Body of pancreas (tissue), 4 donors: ENCODE measurements around the gene FCRL1. TPM values are rescaled to one million over a fixed set of nuclear protein-coding genes. Genes with fewer than 3 reads are reported as not detected.

Source experiments
- ATAC-seq: fragments of 150-250 bp; one replicate; pipeline ENCODE4 v1.9.1; 2016
- DNase-seq, 4 donors: peaks; one replicate each; pipeline ENCODE4 v3.0.0-alpha.2; 2019
- H3K27ac ChIP-seq, 4 donors: fragments of 200-600 bp; sonication (generic); 1 replicate in 3 of 4; 2 replicates in 1 of 4; pipeline versions ENCODE4 v1.5.1 to v1.6.1; 2016 to 2019; ENCODE audit warnings: mild to moderate bottlenecking in 1 of 4, mixed read lengths in 1 of 4, moderate library complexity in 1 of 4
- H3K27me3 ChIP-seq, 2 donors: fragments of 200-600 bp; sonication (generic); one replicate each; pipeline ENCODE4 v1.6.0; 2016; ENCODE audit warnings: mild to moderate bottlenecking in 1 of 2
- H3K36me3 ChIP-seq, 2 donors: fragments of 200-600 bp; sonication (generic); replicated peaks in 1 of 2; 2 replicates each; pipeline ENCODE4 v1.5.1; 2016; ENCODE audit warnings: low read depth in 2 of 2; ENCODE audit not compliant: insufficient read depth in 1 of 2
- H3K4me1 ChIP-seq: fragments of 200-600 bp; sonication (generic); one replicate; pipeline ENCODE4 v1.6.0; 2016
- H3K4me3 ChIP-seq, 2 donors: fragments of 200-600 bp; sonication (generic); 1 replicate in 1 of 2; 2 replicates in 1 of 2; pipeline ENCODE4 v1.5.1; 2016 to 2019
- H3K9me3 ChIP-seq, 3 donors: fragments of 200-600 bp; sonication (generic); 1 replicate in 2 of 3; 2 replicates in 1 of 3; pipeline ENCODE4 v1.5.1; 2016
- POLR2A ChIP-seq, 3 donors: fragments of 450-650 bp; IDR thresholded peaks; one replicate each; pipeline ENCODE4 v1.6.1; 2016; ENCODE audit warnings: antibody characterized with exemption in 3 of 3, mild to moderate bottlenecking in 2 of 3
- WGBS, 2 donors: methylation state at CpG; one replicate each; pipeline ENCODE4 v1.1.5; 2017; 5-methylcytosine and 5-hydroxymethylcytosine counted together
- intact Hi-C: fragments of 100-400 bp; cut with DNase I; formaldehyde crosslinking; loops from one replicate; pipeline ENCODE4 v1.15.1; 2023
- total RNA-seq, 2 donors: library from RNA; depleted of rRNA; stranded (reverse); fragments of >200 nt; gene quantifications; one replicate each; pipeline ENCODE4 v1.1.0, GENCODE V29; 2016
- TF ChIP-seq, protein P1 (sequence below), 7 experiments: fragments of 450-650 bp in 4 of 7; fragments of 200-600 bp in 3 of 7; sonication (generic) in 3 of 7; IDR thresholded peaks; one replicate each; pipeline ENCODE4 v1.5.1; 2016 to 2019; ENCODE audit warnings: antibody characterized with exemption in 7 of 7

The FCRL1 gene
- total RNA-seq, 2 donors from 2014 or later: not detected

DNA sequence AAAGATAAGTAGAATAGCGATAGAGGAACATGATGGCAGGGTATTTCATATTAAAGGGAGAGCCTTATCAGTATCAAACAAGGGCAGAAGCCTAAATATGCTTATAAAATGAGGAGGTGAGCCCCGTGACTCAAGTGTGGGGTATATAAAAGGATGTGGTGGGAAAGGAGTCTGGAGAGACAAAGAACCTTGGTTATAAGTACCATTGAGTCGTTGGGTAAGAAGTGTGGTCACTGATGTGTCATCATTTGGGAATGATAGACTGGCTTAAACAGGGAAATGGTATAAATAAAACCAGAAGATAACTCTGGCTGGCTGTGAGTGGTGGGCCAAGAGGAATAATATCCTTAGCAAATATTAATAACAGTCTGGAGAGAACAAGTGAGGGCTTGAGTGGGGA lies 32.6 kb upstream of the FCRL1 start:
- Histone ChIP-seq H3K4me1 (no peaks in the 10 kb centered on the region), H3K4me3 (no peak overlapping the region), H3K27ac (no peak overlapping the region), H3K9me3 (no peaks in the 10 kb centered on the region), H3K36me3 (no peaks in the 10 kb centered on the region), H3K27me3 (no peaks in the 10 kb centered on the region)
- DNase-seq: no peak
- intact Hi-C loops: no loop called here
- 41 to 43% methylated on average over 3 of the region's 3 CpGs for WGBS, 2 donors
- no peak for TF ChIP-seq POLR2A (IDR thresholded peaks at IDR 0.05)
- TF ChIP-seq, protein P1, sequence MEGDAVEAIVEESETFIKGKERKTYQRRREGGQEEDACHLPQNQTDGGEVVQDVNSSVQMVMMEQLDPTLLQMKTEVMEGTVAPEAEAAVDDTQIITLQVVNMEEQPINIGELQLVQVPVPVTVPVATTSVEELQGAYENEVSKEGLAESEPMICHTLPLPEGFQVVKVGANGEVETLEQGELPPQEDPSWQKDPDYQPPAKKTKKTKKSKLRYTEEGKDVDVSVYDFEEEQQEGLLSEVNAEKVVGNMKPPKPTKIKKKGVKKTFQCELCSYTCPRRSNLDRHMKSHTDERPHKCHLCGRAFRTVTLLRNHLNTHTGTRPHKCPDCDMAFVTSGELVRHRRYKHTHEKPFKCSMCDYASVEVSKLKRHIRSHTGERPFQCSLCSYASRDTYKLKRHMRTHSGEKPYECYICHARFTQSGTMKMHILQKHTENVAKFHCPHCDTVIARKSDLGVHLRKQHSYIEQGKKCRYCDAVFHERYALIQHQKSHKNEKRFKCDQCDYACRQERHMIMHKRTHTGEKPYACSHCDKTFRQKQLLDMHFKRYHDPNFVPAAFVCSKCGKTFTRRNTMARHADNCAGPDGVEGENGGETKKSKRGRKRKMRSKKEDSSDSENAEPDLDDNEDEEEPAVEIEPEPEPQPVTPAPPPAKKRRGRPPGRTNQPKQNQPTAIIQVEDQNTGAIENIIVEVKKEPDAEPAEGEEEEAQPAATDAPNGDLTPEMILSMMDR (IDR thresholded peaks at IDR 0.05): no peak
- no peak for ATAC-seq

DNA sequence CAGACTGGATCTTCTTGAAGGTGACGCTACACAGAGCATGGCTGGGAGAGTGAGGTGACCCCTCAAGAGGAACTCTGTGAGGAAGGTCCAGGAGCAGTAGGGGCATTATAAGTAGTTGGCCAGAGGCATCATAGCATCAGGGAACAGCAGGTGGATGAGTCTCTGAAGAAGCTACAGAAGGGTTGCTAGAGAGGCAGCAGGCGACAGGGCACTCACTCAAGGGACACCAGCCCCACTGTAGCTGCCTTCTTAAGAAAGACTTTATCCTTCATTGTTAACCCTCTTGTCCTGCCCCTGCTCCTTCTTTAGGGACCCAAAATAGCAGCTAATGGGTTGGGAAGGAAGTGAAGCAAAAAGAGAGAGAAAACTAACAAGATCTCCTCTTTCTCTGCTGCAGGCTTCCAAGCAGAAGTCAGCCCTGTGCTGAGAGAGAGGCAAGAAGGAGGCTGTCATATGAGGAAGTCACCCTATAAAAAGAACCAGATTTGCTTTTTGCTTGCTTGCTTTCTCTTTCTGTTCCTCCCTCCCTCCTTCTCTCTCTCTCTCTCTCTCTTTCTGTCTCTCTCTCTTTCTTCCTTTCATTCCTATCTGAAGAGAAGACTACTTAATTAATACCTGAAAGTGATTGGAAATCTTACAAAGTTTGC lies 29.4 kb upstream of the FCRL1 start:
- no peaks in the 10 kb centered on the region for H3K4me1 ChIP-seq
- TF ChIP-seq POLR2A (IDR thresholded peaks at IDR 0.05): no peak
- TF ChIP-seq, protein P1 (IDR thresholded peaks at IDR 0.05): no peak
- intact Hi-C loops: no loop called here
- H3K4me3 ChIP-seq: no peak overlapping the region
- no peaks in the 10 kb centered on the region for H3K27me3 ChIP-seq
- H3K36me3 ChIP-seq: no peaks in the 10 kb centered on the region
- no peak for DNase-seq
- H3K27ac ChIP-seq: no peak overlapping the region
- ATAC-seq: no peak
- H3K9me3 ChIP-seq: no peaks in the 10 kb centered on the region
- WGBS, 2 donors: 72% methylated on average over 2 of the region's 2 CpGs

DNA sequence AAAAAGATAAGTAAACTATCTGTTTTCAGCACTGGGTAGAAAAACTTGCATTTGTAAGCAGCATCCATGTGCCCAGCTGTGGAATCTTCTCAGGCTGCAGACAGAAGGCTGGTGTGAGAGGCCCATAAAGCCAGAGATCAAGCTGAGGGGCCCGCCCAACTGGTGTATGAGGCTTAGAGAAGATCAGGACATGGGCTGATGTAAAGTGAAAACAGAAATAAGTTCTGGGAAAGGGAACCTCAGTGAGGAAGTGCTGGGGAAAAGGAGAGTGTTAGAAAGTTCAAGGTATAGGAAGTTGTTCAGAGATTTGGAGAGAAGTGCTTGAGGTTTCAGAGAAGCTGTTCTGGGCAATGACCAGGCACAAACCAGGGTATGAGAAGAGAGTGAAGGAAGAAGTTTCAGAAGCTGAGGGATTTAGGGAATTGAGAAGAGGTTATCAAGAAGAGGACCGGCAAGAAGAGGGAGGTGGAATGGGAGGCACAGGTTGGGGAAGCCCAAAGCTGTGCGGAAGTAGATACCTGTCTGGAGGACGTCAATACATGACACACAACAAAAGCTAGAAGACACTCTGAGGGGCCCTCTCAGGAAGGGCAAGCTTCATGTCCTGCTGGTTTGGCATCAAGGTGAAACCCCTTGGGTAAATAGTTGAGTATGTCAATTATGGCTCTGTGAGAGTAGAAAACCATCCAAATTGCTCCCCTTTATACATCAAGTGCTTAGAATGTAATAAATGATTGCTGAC lies 24.3 kb upstream of the FCRL1 start:
- intact Hi-C loops: no loop called here
- Histone ChIP-seq H3K27ac (no peak overlapping the region), H3K9me3 (no peaks in the 10 kb centered on the region), H3K4me3 (no peak overlapping the region), H3K36me3 (no peaks in the 10 kb centered on the region), H3K27me3 (no peaks in the 10 kb centered on the region), H3K4me1 (no peaks in the 10 kb centered on the region)
- ATAC-seq (no peak), DNase-seq (peak in 2 of 4 donors; percentile 6 to 9)
- no peak for TF ChIP-seq POLR2A (IDR thresholded peaks at IDR 0.05)
- TF ChIP-seq, protein P1 (IDR thresholded peaks at IDR 0.05): no peak
- 54 to 62% methylated on average over 4 of the region's 4 CpGs for whole genome bisulfite sequencing, 2 donors

DNA sequence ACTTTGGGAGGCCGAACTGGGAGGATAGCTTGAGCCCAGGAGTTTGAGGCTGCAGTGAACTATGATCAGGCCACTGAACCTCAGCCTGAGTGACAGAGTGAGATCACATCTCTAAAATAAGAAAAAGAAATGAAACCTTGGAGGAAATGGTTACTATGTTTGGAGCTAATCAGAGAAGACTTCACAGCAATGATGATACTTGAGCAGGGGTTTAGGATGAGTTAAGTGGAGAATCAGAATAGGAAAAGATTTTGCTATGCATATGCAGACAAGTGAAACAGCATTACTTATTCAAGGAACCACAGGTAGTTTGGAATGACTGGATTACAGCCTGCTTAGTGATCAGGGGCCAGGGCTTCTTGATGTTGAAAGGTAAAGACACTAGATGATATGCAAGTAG lies 23.0 kb upstream of the FCRL1 start:
- no peak for ATAC-seq
- no peaks in the 10 kb centered on the region for H3K4me1 ChIP-seq
- DNase-seq: no peak
- no peak overlapping the region for H3K4me3 ChIP-seq
- 54 to 81% methylated on average over 1 of the region's 1 CpG for WGBS, 2 donors
- no peak overlapping the region for H3K27ac ChIP-seq
- no peaks in the 10 kb centered on the region for H3K36me3 ChIP-seq
- H3K27me3 ChIP-seq: no peaks in the 10 kb centered on the region
- intact Hi-C loops: no loop called here
- no peak for TF ChIP-seq POLR2A (IDR thresholded peaks at IDR 0.05)
- H3K9me3 ChIP-seq: no peaks in the 10 kb centered on the region

DNA sequence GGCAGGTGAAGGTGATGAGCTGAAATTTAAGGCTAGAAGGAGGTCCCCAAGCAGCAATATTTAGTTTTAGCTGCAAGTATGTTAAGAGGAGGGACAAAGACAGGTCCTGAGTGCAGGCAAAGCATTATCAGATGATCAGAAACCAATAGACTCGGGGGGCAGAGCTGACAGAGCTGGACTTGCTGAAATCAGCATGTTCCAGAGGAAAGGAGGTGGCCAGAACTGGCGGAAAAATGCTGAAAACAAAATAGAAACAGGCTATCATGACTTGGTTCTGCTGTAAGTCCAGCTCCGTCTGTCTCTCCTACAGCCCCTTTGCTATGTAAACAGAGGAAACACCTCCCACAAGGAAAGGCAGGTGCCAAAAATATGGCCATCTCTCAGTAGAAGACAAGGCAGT lies 21.8 kb upstream of the FCRL1 start, which contains the start of gene CD5L:
Gene CD5L (minus strand): TSS at position 101 of the 400 bp plus-strand sequence. CDS start 107 bp downstream, outside the sequence.
- no peaks in the 10 kb centered on the region for H3K36me3 ChIP-seq
- TF ChIP-seq POLR2A (IDR thresholded peaks at IDR 0.05): no peak
- TF ChIP-seq, protein P1 (IDR thresholded peaks at IDR 0.05): no peak
- intact Hi-C loops: no loop called here
- no peaks in the 10 kb centered on the region for H3K4me1 ChIP-seq
- no peak within 1 kb of the TSS for H3K4me3 ChIP-seq
- ATAC-seq (no peak), DNase-seq (no peak)
- WGBS, 2 donors: 36 to 55% methylated on average over 3 of the region's 3 CpGs
- no peaks in the 10 kb centered on the region for H3K27me3 ChIP-seq
- H3K9me3 ChIP-seq: no peaks in the 10 kb centered on the region
- no peak within 1 kb of the TSS for H3K27ac ChIP-seq
